Measurements from ENCODE around the gene ANKRD30B. TPM values are rescaled to one million over a fixed set of nuclear protein-coding genes. Genes with fewer than 3 reads are reported as not detected.

The ANKRD30B gene
- total RNA-seq: under 0.01 and 0.09 TPM in 2 replicates

GRCh38 chr18:14747513-14748474 is at the start of gene ANKRD30B:
Gene ANKRD30B, plus strand, starts transcription at chr18:14748172. Its CDS starts 248 bp downstream, at chr18:14748420.

Other genes with a start within 250 kb of the ANKRD30B start
- gene POTEC, start 204.6 kb upstream of the ANKRD30B start, total RNA-seq: under 0.01 TPM in 1 of 2 replicates, not detected in the other

All from smooth muscle cell of bladder (primary cell).